ENCODE measurements around the gene TRNP1.

Gene TRNP1

GRCh38 chr1:27003745-27004470, 10.4 kb downstream of the TRNP1 start:
- TF ChIP-seq GATA2 (IDR thresholded peaks at IDR 0.05; ENCODE audit: low read depth, low read length) = no peak
- TF ChIP-seq GATA3 (IDR thresholded peaks at IDR 0.05; ENCODE audit: low read depth, low read length) = no peak

- no peak for TF ChIP-seq GATA2 (IDR thresholded peaks at IDR 0.05; ENCODE audit: low read depth, low read length)
- TF ChIP-seq GATA3 (IDR thresholded peaks at IDR 0.05; ENCODE audit: low read depth, low read length) = no peak
These were observed 11.1 kb downstream of the TRNP1 start for GRCh38 chr1:27004471-27005165.

- TF ChIP-seq GATA2 (IDR thresholded peaks at IDR 0.05; ENCODE audit: low read depth, low read length) = no peak
- TF ChIP-seq GATA3 (IDR thresholded peaks at IDR 0.05; ENCODE audit: low read depth, low read length) = no peak
These were observed 11.7 kb downstream of the TRNP1 start for GRCh38 chr1:27005166-27005530.

- TF ChIP-seq GATA2 (IDR thresholded peaks at IDR 0.05; ENCODE audit: low read depth, low read length) = no peak
- TF ChIP-seq GATA3 (IDR thresholded peaks at IDR 0.05; ENCODE audit: low read depth, low read length) = no peak
These were observed 12.4 kb downstream of the TRNP1 start for GRCh38 chr1:27005648-27006496.

- TF ChIP-seq GATA3 (IDR thresholded peaks at IDR 0.05; ENCODE audit: low read depth, low read length) = no peak
- TF ChIP-seq GATA2 (IDR thresholded peaks at IDR 0.05; ENCODE audit: low read depth, low read length) = no peak
These were observed 13.2 kb downstream of the TRNP1 start for GRCh38 chr1:27006683-27007082.

- TF ChIP-seq GATA3 (IDR thresholded peaks at IDR 0.05; ENCODE audit: low read depth, low read length) (no peak), GATA2 (IDR thresholded peaks at IDR 0.05; ENCODE audit: low read depth, low read length) (no peak)
These were observed 14.6 kb downstream of the TRNP1 start for GRCh38 chr1:27007909-27008582.

- TF ChIP-seq GATA3 (IDR thresholded peaks at IDR 0.05; ENCODE audit: low read depth, low read length) (no peak), GATA2 (IDR thresholded peaks at IDR 0.05; ENCODE audit: low read depth, low read length) (no peak)
These were observed 16.2 kb downstream of the TRNP1 start for GRCh38 chr1:27009601-27010197.

- no peak for TF ChIP-seq GATA3 (IDR thresholded peaks at IDR 0.05; ENCODE audit: low read depth, low read length)
- TF ChIP-seq GATA2 (IDR thresholded peaks at IDR 0.05; ENCODE audit: low read depth, low read length) = no peak
These were observed 16.9 kb downstream of the TRNP1 start for GRCh38 chr1:27010226-27010994.

- TF ChIP-seq GATA2 (IDR thresholded peaks at IDR 0.05; ENCODE audit: low read depth, low read length) = no peak
- TF ChIP-seq GATA3 (IDR thresholded peaks at IDR 0.05; ENCODE audit: low read depth, low read length) = no peak
These were observed 17.7 kb downstream of the TRNP1 start for GRCh38 chr1:27011058-27011764.

GRCh38 chr1:27011976-27012563, 18.6 kb downstream of the TRNP1 start:
- TF ChIP-seq GATA2 (IDR thresholded peaks at IDR 0.05; ENCODE audit: low read depth, low read length) (no peak), GATA3 (IDR thresholded peaks at IDR 0.05; ENCODE audit: low read depth, low read length) (no peak)

- no peak for TF ChIP-seq GATA3 (IDR thresholded peaks at IDR 0.05; ENCODE audit: low read depth, low read length)
- no peak for TF ChIP-seq GATA2 (IDR thresholded peaks at IDR 0.05; ENCODE audit: low read depth, low read length)
These were observed 21.8 kb downstream of the TRNP1 start for GRCh38 chr1:27015260-27015659.

GRCh38 chr1:27016376-27016775, 22.9 kb downstream of the TRNP1 start:
- no peak for TF ChIP-seq GATA3 (IDR thresholded peaks at IDR 0.05; ENCODE audit: low read depth, low read length)

Measured in SH-SY5Y (cell line).